HL-60/S4 treated with phorbol 12-myristate 13-acetate at 8.2 ng/mL for 4 days and 3 days (cell line): ENCODE measurements around the gene SLC35E1.

Experiments
- in situ Hi-C: fragments of 300-500 bp; cut with MboI; formaldehyde crosslinking; loops from 2 replicates; pipeline ENCODE4 v1.15.0; 2022; ENCODE audit warnings: low sequenced_read_pairs

SLC35E1 gene

DNA sequence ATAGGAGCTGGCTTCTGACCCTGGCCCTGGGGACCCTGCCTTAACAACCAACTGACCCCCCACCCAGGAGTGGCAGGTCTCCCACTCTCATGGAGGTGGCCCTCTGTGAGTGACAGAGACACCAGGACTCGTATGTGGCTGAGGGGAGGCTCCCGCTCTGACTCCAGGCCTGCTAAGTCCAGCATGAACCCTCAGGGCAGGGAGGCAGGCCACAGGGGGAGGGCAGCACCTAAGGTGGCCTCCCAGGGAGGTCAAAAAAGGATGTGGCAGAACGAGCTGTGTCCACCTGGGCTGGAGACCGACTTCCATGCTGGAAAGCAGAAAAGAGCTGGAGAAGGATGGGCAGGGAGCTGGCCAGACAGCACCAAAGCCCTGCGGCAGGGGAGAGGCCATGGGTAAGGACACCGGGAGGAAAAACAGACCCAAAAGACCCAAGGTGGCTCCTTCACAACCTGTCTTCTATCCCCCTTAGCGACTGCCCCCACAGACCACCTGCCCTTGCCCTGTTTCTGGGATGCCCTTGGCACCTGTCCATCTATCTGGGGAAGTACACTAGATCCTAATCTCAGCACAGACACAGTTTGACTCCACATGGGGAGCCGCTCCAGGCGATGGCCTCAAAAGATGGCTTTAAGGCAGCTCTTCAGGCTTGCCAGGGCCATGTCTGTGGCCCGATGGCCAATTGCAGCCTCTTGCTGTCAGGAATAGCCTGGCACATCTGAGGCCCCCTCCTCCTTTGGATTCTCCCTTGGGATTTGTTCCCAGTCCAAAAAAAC, 10.5 kb upstream of the SLC35E1 start:
- in situ Hi-C loops = no loop called here

- in situ Hi-C loops = no loop called here
Observed at GRCh38 chr19:16581971-16582343, 9.7 kb upstream of the SLC35E1 start.

DNA sequence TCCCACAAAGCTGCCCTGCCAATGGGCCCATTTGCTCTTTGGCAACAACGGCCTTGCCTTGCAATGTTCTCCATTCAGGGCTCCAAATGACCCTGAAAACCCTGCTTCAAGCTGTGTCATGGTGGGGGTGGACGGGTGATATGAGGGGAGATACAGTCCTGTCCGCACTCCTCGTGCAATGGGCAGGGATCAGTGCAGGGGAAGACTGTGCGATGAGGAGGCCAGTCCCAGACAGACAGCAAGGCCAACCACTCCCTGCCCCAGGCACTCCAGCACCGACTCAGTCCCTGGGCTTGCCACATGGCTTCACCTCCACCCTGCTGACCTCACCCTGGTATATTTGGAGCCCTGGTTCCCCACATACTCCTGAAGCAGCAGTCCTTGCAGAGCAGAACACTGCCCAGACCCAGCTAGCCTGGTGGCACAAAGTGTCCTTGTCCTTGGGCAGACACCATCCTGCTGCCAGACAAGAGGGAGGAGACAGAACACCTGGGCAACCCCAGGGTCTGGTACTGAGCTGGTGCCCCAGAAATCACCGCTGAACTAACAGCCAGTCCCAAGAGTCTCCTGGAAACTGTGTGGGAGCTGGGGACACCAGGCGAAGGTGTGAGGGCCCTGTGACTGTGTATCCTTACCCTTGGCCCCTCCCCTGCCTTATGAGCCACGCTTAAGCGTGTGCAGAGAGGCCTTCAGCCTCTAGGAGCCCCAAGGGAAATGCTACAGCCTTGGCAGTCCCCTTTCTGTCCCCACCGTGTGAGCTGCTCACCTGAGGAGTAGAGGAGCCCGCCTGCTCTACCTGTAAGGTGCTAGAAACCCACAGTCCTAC, 9.1 kb upstream of the SLC35E1 start:
- in situ Hi-C loops = no loop called here

DNA sequence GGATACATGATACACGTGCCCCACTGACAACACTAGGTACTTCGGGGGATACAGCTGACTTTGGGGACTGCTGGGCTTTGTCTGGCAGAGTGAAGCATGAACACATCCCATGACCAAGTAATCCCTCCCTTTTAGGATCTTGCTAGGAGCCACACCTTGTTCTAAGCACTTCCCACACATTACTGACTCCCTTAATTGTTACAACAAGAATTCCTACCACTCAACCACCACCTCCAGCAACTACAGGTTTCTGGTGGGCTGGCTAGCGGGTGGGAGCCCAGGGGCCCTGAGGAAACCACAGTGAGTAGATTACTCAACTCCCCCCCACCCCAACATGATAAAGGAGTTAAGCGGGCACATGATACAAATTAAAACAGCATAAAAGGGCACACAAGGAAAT, 7.2 kb upstream of the SLC35E1 start:
- in situ Hi-C loops = no loop called here

DNA sequence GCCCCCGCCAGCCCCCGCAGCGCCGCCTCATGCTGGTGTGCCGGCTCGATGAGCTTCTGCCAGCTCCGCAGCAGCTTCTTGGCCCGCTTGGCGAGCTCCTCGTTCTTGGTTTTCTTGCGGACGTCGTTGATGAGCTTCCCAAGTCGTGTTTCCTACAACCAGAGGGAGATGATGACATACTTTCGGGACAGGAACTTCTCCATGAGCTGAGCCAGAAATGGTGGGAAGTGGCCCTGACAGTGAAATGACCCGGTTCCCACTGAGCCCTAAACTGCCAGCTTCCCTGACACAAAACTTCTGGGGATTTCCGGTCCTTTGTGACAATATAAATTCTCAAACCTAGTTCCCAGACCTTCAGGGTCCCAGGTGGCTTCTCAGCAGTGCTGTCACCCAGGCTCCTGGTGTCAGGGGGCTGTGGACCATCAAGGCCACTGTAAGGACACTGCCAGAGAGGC, 5.3 kb upstream of the SLC35E1 start:
- in situ Hi-C loops = no loop called here

DNA sequence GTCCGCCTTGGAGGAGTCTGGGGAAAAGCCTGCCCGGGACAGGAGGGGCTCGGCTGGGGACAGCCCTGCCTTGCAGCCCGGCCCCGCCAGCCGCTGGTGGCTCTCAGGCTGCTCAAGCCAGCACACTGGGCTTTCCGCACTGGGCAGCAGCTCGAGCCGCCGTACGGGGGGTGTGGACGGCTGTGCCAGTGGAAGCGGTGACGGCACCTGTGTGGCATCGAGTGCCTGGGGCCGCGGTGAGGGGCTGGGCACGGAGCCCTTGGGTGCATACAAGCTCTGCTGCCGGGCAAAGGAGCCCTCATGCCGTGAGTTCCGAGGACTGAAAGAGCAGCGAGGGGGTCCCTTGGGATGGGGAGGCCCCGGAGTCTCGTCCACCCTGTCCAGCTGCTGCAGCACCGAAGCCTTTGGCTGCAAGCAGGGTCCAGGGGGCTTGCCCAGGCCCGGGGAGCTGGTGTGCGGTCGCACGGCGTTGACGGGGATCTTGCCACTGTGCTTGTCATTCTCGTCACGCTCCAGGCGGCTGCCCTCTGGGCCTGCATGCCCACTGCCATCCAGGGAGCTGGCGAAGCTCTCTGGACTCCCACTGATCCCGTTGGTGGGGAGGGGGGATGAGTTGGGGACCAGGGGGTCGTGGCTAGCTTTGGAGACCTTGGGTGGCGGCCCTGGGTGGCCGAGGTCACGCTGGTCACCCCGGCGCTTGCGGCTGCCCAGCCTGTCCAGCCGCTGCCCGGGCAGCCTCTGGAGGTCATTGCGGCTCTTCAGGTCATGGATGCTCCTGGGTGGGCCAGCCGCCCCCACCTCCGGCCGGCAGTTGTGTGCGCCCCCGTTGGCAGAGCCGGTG, 4.7 kb upstream of the SLC35E1 start:
- in situ Hi-C loops = no loop called here

DNA sequence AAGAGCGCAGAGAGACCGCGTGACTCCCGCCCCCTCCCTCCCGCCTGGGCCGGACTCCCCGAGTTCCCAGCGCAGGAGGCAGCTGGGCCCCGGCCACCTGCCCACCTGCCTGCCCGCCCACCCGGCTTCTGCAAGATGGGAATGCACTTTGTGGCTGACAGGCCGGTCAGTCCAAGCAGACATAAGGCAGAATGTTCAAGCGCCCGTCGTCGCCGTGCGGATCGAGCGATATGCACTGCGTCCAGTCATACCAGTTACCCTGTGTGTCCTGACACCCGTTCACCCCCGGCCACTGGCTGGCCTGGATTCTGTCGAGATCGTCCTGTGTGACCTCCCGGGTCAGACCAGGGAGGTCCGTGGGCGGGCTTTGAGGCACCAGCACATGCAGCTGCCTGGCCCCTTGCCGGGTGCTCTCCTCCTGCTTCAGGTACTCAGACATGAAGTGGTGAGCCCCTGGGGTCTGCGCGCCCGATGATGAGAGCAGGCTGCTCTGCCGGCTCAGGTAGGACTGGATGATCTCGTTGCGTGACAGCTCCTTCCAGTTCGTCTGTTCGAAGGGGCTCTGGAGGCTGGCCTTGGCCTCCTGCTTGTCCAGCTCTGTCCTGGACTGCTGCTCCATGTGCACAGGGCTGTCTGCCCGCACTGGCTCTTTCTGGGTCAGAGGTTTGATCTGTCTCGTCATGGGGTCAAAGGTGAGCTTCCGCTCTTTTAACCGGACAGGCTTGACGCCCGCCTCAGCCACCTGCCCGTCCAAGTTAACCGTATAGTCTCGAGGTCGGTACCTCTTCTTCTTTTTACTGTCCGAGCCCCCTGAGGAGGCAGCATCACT, 3.9 kb upstream of the SLC35E1 start:
- in situ Hi-C loops = no loop called here

- in situ Hi-C loops = no loop called here
Observed at GRCh38 chr19:16575282-16575681, 3.1 kb upstream of the SLC35E1 start.

DNA sequence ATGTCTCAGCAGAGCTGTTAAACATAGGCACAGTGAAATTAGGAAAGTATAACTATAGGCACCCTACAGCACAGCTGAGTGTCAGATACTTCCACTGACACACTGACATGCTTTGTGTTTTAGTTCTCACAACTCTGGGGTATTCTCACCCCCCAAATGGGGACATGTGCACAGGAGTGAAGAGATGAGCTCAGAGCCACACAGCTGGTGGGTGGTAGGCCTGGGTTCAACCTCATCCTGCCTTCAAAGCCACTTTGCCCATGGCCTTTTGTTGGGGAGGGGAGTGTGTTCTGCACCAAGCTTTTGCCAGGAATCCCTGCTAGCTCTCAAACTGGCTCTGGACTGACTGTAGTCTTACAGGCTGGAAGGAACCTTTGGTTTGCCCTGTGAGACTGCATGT, 1.7 kb upstream of the SLC35E1 start:
- in situ Hi-C loops = no loop called here

DNA sequence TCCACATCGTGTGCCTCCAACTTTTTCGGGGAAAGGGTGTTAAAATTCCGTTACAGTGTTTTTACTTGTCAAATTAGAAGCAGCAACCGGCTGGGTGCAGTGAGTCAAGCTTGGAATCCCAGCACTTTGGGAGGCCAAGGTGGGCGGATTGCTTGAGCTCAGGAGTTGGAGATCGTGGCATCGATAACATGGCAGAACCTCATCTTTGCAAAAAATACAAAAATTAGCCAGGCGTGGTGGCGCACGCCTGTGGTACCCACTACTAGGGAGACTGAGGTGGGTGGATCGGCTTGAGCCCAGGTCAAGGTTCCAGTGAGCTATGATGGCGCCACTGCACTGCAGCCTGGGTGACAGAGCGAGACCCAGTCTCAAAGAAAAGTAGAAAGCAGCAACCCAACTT, 1.1 kb upstream of the SLC35E1 start:
- in situ Hi-C loops = no loop called here

- in situ Hi-C loops = no loop called here
Observed at GRCh38 chr19:16571822-16572331, 338 bp downstream of the SLC35E1 start.

DNA sequence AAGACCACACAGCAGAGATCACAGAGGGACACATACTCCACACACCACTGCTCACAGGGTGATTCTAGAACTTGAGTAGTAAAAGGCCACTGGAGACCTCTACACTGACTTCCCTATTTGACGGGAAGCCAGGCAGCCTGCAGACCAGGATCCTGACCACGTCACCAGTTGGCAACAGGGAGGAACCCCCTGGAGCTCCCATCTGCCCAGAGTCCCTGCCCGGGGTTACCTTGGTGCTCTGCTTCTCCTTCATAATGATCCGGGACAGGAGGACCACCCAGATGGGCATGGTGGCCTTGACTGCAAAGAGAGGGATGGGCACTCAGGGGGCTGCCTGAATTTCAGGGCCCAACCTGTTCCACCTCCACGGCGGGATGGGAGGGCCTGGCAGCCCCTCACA, 932 bp downstream of the SLC35E1 start:
- in situ Hi-C loops = no loop called here

DNA sequence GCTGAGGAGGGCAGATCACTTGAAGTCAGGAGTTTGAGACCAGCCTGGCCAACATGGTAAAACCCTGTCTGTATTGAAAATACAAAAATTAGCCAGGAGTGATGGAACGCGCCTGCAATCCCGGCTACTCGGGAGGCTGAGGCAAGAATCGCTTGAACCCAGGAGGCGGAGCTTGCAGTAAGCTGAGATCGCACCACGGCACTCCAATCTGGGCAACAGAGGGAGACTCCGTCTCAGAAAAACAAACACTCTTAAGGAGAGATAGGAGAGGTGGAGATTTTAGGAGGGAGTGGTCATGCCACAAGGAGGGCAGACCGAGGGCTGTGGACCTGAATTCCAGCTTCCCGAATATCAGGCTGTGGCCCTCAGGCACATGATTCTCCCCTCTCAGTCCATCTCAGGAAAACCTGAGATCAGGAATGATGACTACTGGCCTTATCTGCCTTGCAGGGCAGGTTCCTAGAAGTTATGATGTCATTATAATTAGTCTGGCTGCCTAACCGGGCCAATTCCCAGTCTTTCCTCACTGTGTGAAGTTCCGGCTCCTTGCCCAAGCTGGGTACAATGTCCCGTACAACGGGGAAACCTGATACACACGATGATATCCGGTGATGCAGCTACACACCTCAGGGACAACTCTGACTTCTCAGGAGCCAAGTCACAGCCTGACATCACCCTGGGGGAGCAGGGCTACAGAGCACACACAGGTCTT, 2.5 kb downstream of the SLC35E1 start:
- in situ Hi-C loops = no loop called here

GRCh38 chr19:16566702-16567101, 5.5 kb downstream of the SLC35E1 start:
- in situ Hi-C loops = no loop called here

- in situ Hi-C loops = no loop called here
Observed at GRCh38 chr19:16566161-16566560, 6.1 kb downstream of the SLC35E1 start.

DNA sequence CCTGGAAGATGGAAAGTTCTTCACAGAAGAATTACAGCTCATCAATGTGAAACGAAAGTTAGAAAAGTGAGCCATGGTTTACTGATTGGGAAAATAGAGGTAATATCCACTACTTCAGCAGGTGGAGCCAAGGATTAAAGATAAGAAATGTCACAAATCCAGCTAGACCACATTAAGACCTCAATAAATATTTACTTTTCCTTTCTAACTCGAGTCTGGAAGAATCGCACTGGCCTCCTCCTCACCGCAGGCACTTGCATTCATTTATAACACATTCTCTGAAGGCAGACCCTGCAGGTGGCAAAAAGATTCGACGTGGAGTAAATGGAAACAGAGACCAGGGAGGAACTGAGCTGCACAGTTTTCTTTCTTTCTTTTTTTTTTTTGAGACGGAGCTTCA, 7.4 kb downstream of the SLC35E1 start:
- in situ Hi-C loops = no loop called here

DNA sequence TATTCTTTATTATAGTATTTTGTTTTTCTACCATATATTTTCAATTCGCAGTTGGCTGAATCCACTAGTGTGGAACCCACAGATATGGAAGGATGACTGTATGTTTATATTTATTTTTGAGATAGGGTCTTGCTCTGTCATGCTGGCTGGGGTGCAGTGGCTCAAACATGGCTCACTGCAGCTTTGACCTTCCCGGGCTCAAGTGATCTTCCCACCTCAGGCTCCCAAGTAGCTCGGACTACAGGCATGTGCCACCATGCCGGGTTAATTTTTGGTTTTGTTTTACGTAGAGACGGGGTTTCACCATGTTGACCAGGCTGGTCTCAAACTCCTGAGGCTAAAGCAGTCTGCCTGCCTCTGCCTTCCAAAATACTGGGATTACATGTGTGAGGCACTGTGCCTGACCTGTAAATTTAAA, 9.6 kb downstream of the SLC35E1 start:
- in situ Hi-C loops = no loop called here

DNA sequence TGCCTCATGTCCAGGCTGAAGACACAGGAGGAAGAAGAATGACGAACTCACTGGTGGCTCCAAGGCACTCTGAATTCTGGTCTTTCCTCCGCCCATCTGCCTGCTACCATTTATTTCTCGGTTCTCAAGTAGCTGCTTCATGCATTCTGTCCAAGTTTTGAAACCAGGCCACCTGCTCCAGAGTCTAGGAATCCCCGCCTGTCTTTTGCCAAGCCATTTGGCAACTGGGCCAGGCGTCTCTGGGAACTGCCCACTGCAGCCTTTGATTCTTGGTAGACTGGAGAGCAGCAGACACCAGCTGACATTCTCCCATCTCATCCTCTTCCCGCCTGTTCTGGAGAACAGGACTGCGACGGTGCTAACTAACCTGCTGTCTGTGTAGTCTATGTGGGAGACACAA, 10.8 kb downstream of the SLC35E1 start:
- in situ Hi-C loops = no loop called here

GRCh38 chr19:16559780-16560276, 12.4 kb downstream of the SLC35E1 start:
- in situ Hi-C loops = no loop called here
